ENCODE results near the gene CCDC85B. TPM values are rescaled to one million over a fixed set of nuclear protein-coding genes. Genes with fewer than 3 reads are reported as not detected.

The CCDC85B gene
- total and polyA plus RNA-seq, 2 of the 13 experiments (the other 11 are each of a cell fraction or from before 2014, with no cell fraction given), result 8.2 to 19.5 TPM

DNA sequence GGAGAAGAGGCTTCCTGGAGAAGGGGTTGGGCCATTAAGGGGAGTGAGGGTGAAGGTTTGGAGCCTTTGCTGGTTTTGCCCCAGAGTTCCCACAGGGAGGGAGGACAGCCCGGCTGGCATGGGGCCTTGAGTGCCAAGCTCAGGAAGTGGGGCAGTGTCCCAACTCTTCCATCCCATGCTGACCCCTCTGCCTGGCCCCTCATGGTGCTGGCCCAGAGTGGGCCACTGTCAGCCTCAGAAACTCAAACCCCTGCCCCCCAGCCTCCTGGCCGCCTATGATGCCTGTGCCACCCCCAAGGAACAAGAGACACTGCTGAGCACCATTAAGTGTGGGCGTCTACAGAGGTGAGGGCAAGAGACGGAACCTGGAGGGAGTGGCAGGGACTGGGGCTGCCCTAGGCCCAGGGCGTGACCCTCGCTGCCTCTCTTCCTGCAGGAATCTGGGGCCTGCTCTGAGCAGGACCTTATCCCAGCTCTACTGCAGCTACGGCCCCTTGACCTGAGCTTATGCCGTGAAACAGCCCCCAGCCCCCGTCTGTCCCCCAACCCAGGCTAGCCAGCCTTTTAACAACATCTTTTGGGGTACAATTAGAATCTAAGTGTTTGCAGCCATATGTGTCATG lies 24.8 kb upstream of the CCDC85B start:
- DNase-seq (ENCODE audit: low spot score) (no peak), ATAC-seq (no peak), FAIRE-seq (no peak)
- in situ Hi-C loops (cut with HindIII; ENCODE audit: extremely low pct_ligation_motif_present, low pct_unique_long_range_greater_than_20kb), result no loop called here
- Histone ChIP-seq H3K36me3 (replicated peaks in 1 of 2; ENCODE audit: control insufficient read depth in 1 of 2, insufficient read depth in 2 of 2, low read length in 2 of 2) (peaks cover 14 to 51% of the 10 kb centered on the region in 2 experiments; a peak in 4 of 5 replicates), H3K9ac (ENCODE audit: insufficient read depth, low read depth, low read length) (no peak overlapping the region), H3K4me2 (ENCODE audit: low read depth, low read length) (no peak overlapping the region), H3K27ac (ENCODE audit: extremely low read length, insufficient read depth, low read length) (no peak overlapping the region), H3K27me3 (ENCODE audit: control insufficient read depth in 1 of 2, insufficient read depth in 2 of 2, low read length in 2 of 2) (no peaks in the 10 kb centered on the region), H2AFZ (ENCODE audit: low read length) (no peak overlapping the region), H3K4me1 (ENCODE audit: insufficient read depth, low read length) (peaks cover 22% of the 10 kb centered on the region), H3K79me2 (ENCODE audit: insufficient read depth, low read length) (peaks cover 10% of the 10 kb centered on the region), H3K4me3 (replicated peaks in 1 of 3; ENCODE audit: insufficient read depth in 1 of 3, low read depth in 2 of 3, low read length in 3 of 3) (no peak overlapping the region), H4K20me1 (ENCODE audit: insufficient read depth, low read length) (no peaks in the 10 kb centered on the region), H3K9me3 (ENCODE audit: low read length) (no peaks in the 10 kb centered on the region)
- ChIA-PET CTCF (ENCODE audit: low intra/inter-chr PET ratio, low total read pairs) (no interaction called here), POLR2A (interaction anchor here (1.2 kb wide), 1 partner anchor 25 kb away, joined by 3 read pairs; the partner anchor contains the start of gene CCDC85B)
- BruUV-seq (replicated peaks), result no TSS peak
- intact Hi-C loops (cut with micrococcal nuclease; ENCODE audit: unreplicated experiment), result no loop called here
- 98% methylated on average over 5 of the region's 9 CpGs for WGBS (ENCODE audit: low lambda C conversion rate)
- TF ChIP-seq ZNF335 (CRISPR knock-in tag; IDR thresholded peaks at IDR 0.05) (no peak), ARNTL (CRISPR knock-in tag; IDR thresholded peaks at IDR 0.05) (no peak), ZNF615 (CRISPR knock-in tag; IDR thresholded peaks at IDR 0.05; ENCODE audit: borderline replicate concordance) (no peak), HMG20B (CRISPR knock-in tag; conservative IDR thresholded peaks at IDR 0.05) (no peak), MXI1 (IDR thresholded peaks at IDR 0.05; ENCODE audit: borderline replicate concordance, low read depth, low read length) (no peak), YEATS2 (CRISPR knock-in tag; IDR thresholded peaks at IDR 0.05; ENCODE audit: borderline replicate concordance) (no peak), ZNF367 (CRISPR knock-in tag; IDR thresholded peaks at IDR 0.05; ENCODE audit: borderline replicate concordance) (no peak)
- TF ChIP-seq, protein P1, sequence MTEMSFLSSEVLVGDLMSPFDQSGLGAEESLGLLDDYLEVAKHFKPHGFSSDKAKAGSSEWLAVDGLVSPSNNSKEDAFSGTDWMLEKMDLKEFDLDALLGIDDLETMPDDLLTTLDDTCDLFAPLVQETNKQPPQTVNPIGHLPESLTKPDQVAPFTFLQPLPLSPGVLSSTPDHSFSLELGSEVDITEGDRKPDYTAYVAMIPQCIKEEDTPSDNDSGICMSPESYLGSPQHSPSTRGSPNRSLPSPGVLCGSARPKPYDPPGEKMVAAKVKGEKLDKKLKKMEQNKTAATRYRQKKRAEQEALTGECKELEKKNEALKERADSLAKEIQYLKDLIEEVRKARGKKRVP (CRISPR knock-in tag; IDR thresholded peaks at IDR 0.05), result no peak
- TF ChIP-seq, protein P2, sequence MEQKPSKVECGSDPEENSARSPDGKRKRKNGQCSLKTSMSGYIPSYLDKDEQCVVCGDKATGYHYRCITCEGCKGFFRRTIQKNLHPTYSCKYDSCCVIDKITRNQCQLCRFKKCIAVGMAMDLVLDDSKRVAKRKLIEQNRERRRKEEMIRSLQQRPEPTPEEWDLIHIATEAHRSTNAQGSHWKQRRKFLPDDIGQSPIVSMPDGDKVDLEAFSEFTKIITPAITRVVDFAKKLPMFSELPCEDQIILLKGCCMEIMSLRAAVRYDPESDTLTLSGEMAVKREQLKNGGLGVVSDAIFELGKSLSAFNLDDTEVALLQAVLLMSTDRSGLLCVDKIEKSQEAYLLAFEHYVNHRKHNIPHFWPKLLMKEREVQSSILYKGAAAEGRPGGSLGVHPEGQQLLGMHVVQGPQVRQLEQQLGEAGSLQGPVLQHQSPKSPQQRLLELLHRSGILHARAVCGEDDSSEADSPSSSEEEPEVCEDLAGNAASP (CRISPR knock-in tag; IDR thresholded peaks at IDR 0.05; ENCODE audit: borderline replicate concordance), result no peak
- TF ChIP-seq, protein P3, sequence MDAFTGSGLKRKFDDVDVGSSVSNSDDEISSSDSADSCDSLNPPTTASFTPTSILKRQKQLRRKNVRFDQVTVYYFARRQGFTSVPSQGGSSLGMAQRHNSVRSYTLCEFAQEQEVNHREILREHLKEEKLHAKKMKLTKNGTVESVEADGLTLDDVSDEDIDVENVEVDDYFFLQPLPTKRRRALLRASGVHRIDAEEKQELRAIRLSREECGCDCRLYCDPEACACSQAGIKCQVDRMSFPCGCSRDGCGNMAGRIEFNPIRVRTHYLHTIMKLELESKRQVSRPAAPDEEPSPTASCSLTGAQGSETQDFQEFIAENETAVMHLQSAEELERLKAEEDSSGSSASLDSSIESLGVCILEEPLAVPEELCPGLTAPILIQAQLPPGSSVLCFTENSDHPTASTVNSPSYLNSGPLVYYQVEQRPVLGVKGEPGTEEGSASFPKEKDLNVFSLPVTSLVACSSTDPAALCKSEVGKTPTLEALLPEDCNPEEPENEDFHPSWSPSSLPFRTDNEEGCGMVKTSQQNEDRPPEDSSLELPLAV (CRISPR knock-in tag; conservative IDR thresholded peaks at IDR 0.05; ENCODE audit: low read depth), result no peak
- TF ChIP-seq, protein P4, sequence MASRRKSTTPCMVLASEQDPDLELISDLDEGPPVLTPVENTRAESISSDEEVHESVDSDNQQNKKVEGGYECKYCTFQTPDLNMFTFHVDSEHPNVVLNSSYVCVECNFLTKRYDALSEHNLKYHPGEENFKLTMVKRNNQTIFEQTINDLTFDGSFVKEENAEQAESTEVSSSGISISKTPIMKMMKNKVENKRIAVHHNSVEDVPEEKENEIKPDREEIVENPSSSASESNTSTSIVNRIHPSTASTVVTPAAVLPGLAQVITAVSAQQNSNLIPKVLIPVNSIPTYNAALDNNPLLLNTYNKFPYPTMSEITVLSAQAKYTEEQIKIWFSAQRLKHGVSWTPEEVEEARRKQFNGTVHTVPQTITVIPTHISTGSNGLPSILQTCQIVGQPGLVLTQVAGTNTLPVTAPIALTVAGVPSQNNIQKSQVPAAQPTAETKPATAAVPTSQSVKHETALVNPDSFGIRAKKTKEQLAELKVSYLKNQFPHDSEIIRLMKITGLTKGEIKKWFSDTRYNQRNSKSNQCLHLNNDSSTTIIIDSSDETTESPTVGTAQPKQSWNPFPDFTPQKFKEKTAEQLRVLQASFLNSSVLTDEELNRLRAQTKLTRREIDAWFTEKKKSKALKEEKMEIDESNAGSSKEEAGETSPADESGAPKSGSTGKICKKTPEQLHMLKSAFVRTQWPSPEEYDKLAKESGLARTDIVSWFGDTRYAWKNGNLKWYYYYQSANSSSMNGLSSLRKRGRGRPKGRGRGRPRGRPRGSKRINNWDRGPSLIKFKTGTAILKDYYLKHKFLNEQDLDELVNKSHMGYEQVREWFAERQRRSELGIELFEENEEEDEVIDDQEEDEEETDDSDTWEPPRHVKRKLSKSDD (CRISPR knock-in tag; IDR thresholded peaks at IDR 0.05; ENCODE audit: low read depth), result no peak
- TF ChIP-seq, protein P5, sequence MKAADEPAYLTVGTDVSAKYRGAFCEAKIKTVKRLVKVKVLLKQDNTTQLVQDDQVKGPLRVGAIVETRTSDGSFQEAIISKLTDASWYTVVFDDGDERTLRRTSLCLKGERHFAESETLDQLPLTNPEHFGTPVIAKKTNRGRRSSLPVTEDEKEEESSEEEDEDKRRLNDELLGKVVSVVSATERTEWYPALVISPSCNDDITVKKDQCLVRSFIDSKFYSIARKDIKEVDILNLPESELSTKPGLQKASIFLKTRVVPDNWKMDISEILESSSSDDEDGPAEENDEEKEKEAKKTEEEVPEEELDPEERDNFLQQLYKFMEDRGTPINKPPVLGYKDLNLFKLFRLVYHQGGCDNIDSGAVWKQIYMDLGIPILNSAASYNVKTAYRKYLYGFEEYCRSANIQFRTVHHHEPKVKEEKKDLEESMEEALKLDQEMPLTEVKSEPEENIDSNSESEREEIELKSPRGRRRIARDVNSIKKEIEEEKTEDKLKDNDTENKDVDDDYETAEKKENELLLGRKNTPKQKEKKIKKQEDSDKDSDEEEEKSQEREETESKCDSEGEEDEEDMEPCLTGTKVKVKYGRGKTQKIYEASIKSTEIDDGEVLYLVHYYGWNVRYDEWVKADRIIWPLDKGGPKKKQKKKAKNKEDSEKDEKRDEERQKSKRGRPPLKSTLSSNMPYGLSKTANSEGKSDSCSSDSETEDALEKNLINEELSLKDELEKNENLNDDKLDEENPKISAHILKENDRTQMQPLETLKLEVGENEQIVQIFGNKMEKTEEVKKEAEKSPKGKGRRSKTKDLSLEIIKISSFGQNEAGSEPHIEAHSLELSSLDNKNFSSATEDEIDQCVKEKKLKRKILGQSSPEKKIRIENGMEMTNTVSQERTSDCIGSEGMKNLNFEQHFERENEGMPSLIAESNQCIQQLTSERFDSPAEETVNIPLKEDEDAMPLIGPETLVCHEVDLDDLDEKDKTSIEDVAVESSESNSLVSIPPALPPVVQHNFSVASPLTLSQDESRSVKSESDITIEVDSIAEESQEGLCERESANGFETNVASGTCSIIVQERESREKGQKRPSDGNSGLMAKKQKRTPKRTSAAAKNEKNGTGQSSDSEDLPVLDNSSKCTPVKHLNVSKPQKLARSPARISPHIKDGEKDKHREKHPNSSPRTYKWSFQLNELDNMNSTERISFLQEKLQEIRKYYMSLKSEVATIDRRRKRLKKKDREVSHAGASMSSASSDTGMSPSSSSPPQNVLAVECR (CRISPR knock-in tag; IDR thresholded peaks at IDR 0.05; ENCODE audit: borderline replicate concordance), result no peak

Measured in HepG2 (cell line).